ENCODE data around the gene CMTM6. TPM values are rescaled to one million over a fixed set of nuclear protein-coding genes. Genes with fewer than 3 reads are reported as not detected.

Gene CMTM6
- total and polyA plus RNA-seq, 11 donors: 5.2 to 34.8 (median 11.6) TPM

DNA sequence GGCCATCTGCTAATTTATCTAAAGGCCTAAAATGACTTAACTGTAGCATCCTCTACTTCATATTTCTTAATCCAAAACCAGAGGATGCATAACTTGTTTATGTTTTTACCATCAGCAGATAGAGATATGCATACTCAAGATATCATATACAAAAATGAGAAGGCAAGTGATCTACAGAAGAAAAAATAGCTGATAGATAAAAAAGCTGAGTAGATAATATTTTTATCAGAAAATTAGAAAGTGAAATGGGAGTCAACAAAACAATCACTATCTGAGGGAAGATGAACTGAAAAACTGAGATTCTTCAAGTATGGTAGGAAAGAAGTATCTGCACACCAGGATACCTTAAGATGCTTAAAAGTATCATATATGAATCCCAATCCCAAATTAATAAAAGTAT lies 42.7 kb upstream of the CMTM6 start:
- no peak for ATAC-seq
- Histone ChIP-seq H3K27me3 (no peaks in the 10 kb centered on the region), H3K4me3 (no peak overlapping the region), H3K4me1 (peaks cover 0 to 27% (median 9%) of the 10 kb centered on the region in 12 donors), H3K9me3 (no peaks in the 10 kb centered on the region), H3K27ac (no peak overlapping the region), H3K36me3 (peaks cover 0 to 31% (median 17%) of the 10 kb centered on the region in 9 donors)
- intact Hi-C loops (cut with DNase I): no loop called here
- TF ChIP-seq, protein P1, sequence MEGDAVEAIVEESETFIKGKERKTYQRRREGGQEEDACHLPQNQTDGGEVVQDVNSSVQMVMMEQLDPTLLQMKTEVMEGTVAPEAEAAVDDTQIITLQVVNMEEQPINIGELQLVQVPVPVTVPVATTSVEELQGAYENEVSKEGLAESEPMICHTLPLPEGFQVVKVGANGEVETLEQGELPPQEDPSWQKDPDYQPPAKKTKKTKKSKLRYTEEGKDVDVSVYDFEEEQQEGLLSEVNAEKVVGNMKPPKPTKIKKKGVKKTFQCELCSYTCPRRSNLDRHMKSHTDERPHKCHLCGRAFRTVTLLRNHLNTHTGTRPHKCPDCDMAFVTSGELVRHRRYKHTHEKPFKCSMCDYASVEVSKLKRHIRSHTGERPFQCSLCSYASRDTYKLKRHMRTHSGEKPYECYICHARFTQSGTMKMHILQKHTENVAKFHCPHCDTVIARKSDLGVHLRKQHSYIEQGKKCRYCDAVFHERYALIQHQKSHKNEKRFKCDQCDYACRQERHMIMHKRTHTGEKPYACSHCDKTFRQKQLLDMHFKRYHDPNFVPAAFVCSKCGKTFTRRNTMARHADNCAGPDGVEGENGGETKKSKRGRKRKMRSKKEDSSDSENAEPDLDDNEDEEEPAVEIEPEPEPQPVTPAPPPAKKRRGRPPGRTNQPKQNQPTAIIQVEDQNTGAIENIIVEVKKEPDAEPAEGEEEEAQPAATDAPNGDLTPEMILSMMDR (IDR thresholded peaks at IDR 0.05): no peak
- no peak for TF ChIP-seq POLR2A (IDR thresholded peaks at IDR 0.05)
- DNase-seq: no peak

DNA sequence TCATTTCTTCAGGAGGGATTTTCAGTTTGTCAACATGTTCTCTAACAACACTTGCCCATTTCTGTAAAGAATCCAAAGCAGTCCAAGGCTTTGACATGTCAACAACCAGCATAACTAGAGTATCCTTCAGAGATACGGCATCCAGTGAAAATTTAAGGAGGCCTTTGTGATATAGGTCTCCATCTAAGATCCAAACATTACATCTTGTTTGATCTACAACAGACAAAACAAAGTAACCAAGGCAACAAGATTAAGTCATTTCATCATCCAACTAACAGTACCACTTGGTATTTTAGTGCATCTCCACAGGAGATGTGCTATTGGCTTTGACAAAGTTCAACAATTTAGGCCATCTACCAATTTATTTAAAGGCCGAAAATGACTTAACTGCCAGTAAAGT lies 42.2 kb upstream of the CMTM6 start:
- no peak for DNase-seq
- peaks cover 0 to 27% (median 9%) of the 10 kb centered on the region in 12 donors for H3K4me1 ChIP-seq
- H3K4me3 ChIP-seq: no peak overlapping the region
- peaks cover 0 to 35% (median 21%) of the 10 kb centered on the region in 9 donors for H3K36me3 ChIP-seq
- no peak for ATAC-seq
- no peak overlapping the region for H3K27ac ChIP-seq
- no peaks in the 10 kb centered on the region for H3K9me3 ChIP-seq
- 54 to 75% (median 67%) methylated on average over 2 of the region's 2 CpGs for WGBS, 4 donors
- intact Hi-C loops (cut with DNase I): no loop called here
- TF ChIP-seq, protein P1 (IDR thresholded peaks at IDR 0.05): no peak
- no peak for TF ChIP-seq POLR2A (IDR thresholded peaks at IDR 0.05)
- H3K27me3 ChIP-seq: no peaks in the 10 kb centered on the region

DNA sequence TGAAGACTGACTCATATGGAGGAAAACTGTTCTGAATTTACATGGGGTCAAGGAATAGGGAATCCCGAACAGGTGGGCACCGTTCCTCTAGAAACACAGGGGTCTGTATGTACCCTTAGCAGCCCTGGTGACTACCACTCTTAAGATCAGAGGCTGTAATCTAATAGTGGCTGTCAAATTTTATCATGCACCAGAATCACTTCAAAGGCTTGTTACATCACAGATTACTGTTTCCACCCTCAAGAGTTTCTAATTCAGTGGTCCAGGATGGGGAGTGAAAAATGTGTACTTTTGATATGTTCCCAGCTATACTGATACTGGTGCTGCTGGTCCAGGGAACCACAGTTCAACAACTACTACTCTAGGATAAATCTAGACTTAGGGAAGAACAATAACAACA lies 40.2 kb upstream of the CMTM6 start:
- intact Hi-C loops (cut with DNase I): no loop called here

DNA sequence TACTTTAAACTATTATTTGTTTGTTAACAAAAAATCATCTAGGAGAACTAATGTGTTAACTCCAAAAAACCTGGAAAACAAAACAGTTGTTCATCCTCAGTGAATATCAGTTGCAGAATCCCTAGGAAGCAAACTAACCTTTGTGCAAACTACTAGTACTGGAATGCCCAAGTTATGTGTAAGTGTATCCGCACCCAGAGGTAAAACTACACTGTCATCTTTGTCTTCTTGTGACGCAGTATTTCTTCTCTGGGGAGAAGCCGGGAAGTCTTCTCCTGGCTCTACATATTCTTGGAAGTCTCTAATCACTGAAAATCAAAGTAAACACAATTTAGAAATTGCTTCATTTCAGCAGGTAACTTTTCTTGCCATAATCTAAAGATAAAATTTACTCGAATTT lies 38.2 kb upstream of the CMTM6 start:
- 85 to 94% (median 93%) methylated on average over 4 of the region's 4 CpGs for WGBS, 4 donors
- Histone ChIP-seq H3K27ac (no peak overlapping the region), H3K27me3 (no peaks in the 10 kb centered on the region), H3K4me1 (peaks cover 0 to 15% (median 7%) of the 10 kb centered on the region in 12 donors), H3K4me3 (no peak overlapping the region), H3K9me3 (no peaks in the 10 kb centered on the region), H3K36me3 (peaks cover 0 to 71% (median 52%) of the 10 kb centered on the region in 9 donors)
- no peak for TF ChIP-seq POLR2A (IDR thresholded peaks at IDR 0.05)
- TF ChIP-seq, protein P1 (IDR thresholded peaks at IDR 0.05): no peak
- ATAC-seq (no peak), DNase-seq (no peak)
- intact Hi-C loops (cut with DNase I): no loop called here

More for the DNA sequence above, 40.2 kb upstream of the CMTM6 start:
- no peak for ATAC-seq
- 90 to 96% (median 94%) methylated on average over 2 of the region's 2 CpGs for WGBS, 4 donors
- no peaks in the 10 kb centered on the region for H3K9me3 ChIP-seq
- TF ChIP-seq, protein P1 (IDR thresholded peaks at IDR 0.05): no peak
- no peak for TF ChIP-seq POLR2A (IDR thresholded peaks at IDR 0.05)
- H3K27ac ChIP-seq: no peak overlapping the region
- H3K36me3 ChIP-seq: peaks cover 0 to 53% (median 35%) of the 10 kb centered on the region in 9 donors
- H3K4me1 ChIP-seq: peaks cover 0 to 16% (median 8%) of the 10 kb centered on the region in 12 donors
- DNase-seq: no peak
- H3K4me3 ChIP-seq: no peak overlapping the region
- no peaks in the 10 kb centered on the region for H3K27me3 ChIP-seq

Data from heart left ventricle (tissue), 16 donors.